WTC11 (cell line): ENCODE measurements around the gene SYNCRIP. TPM values are rescaled to one million over a fixed set of nuclear protein-coding genes. Genes with fewer than 3 reads are reported as not detected.

Experiments used
- AFF4 ChIP-seq: sonication (generic); formaldehyde crosslinking; IDR thresholded peaks from 2 replicates; pipeline ENCODE4 v1.8.1; 2023; ENCODE audit warnings: mild to moderate bottlenecking, missing genetic modification reagents, borderline replicate concordance
- CREB1 ChIP-seq: sonication (generic); formaldehyde crosslinking; IDR thresholded peaks from 2 replicates; pipeline ENCODE4 v1.8.0; 2023; ENCODE audit warnings: mild to moderate bottlenecking, missing genetic modification reagents
- ELF4 ChIP-seq: sonication (generic); formaldehyde crosslinking; IDR thresholded peaks from 2 replicates; pipeline ENCODE4 v1.8.1; 2022; ENCODE audit warnings: low read depth, mild to moderate bottlenecking, moderate library complexity, missing genetic modification reagents
- ESRRA ChIP-seq: sonication (generic); formaldehyde crosslinking; IDR thresholded peaks from 2 replicates; pipeline ENCODE4 v1.8.1; 2022; ENCODE audit warnings: mild to moderate bottlenecking, missing genetic modification reagents, borderline replicate concordance
- ETV6 ChIP-seq: sonication (generic); formaldehyde crosslinking; IDR thresholded peaks from 2 replicates; pipeline ENCODE4 v1.8.1; 2022; ENCODE audit warnings: mild to moderate bottlenecking, missing genetic modification reagents
- FOXJ3 ChIP-seq: sonication (generic); formaldehyde crosslinking; IDR thresholded peaks from 2 replicates; pipeline ENCODE4 v1.9.0; 2021; ENCODE audit warnings: missing genetic modification reagents, mild to moderate bottlenecking, borderline replicate concordance
- FOXK1 ChIP-seq: sonication (generic); formaldehyde crosslinking; IDR thresholded peaks from 2 replicates; pipeline ENCODE4 v1.8.0; 2022; ENCODE audit warnings: mild to moderate bottlenecking, moderate library complexity, missing genetic modification reagents
- FOXP1 ChIP-seq: sonication (generic); formaldehyde crosslinking; IDR thresholded peaks from 2 replicates; pipeline ENCODE4 v1.8.0; 2022; ENCODE audit warnings: missing genetic modification reagents, mild to moderate bottlenecking, moderate library complexity, borderline replicate concordance
- HMGXB4 ChIP-seq: sonication (generic); formaldehyde crosslinking; IDR thresholded peaks from 2 replicates; pipeline ENCODE4 v1.8.1; 2023; ENCODE audit warnings: mild to moderate bottlenecking, moderate library complexity, missing genetic modification reagents
- JAZF1 ChIP-seq: fragments of 250-450 bp; sonication (Bioruptor Pico); IDR thresholded peaks from 2 replicates; pipeline ENCODE4 v1.9.0; 2021; ENCODE audit warnings: moderate library complexity, mild to moderate bottlenecking, inconsistent platforms
- KAT7 ChIP-seq: sonication (generic); formaldehyde crosslinking; IDR thresholded peaks from 2 replicates; pipeline ENCODE4 v1.8.1; 2023; ENCODE audit warnings: missing genetic modification reagents, mild to moderate bottlenecking, borderline replicate concordance
- NFE2L1 ChIP-seq: sonication (generic); formaldehyde crosslinking; IDR thresholded peaks from 2 replicates; pipeline ENCODE4 v1.8.1; 2023; ENCODE audit warnings: missing genetic modification reagents
- NR3C1 ChIP-seq: sonication (generic); formaldehyde crosslinking; conservative IDR thresholded peaks from 2 replicates; pipeline ENCODE4 v1.8.1; 2023; ENCODE audit warnings: low read depth, mild to moderate bottlenecking, missing genetic modification reagents
- SMAD3 ChIP-seq: sonication (generic); formaldehyde crosslinking; IDR thresholded peaks from 2 replicates; pipeline ENCODE4 v1.8.0; 2022; ENCODE audit warnings: missing genetic modification reagents, mild to moderate bottlenecking, borderline replicate concordance
- SP1 ChIP-seq: sonication (generic); formaldehyde crosslinking; conservative IDR thresholded peaks from 2 replicates; pipeline ENCODE4 v1.8.1; 2022; ENCODE audit warnings: missing genetic modification reagents
- TP53 ChIP-seq: sonication (generic); formaldehyde crosslinking; IDR thresholded peaks from 2 replicates; pipeline ENCODE4 v1.8.1; 2023; ENCODE audit warnings: mild to moderate bottlenecking, missing genetic modification reagents
- ZNF232 ChIP-seq: sonication (generic); formaldehyde crosslinking; IDR thresholded peaks from 2 replicates; pipeline ENCODE4 v1.8.0; 2022; ENCODE audit warnings: mild to moderate bottlenecking, missing genetic modification reagents
- ZNF423 ChIP-seq: fragments of 250-450 bp; sonication (Bioruptor Pico); IDR thresholded peaks from 2 replicates; pipeline ENCODE4 v2.1.2; 2022; ENCODE audit warnings: mild to moderate bottlenecking, moderate library complexity
- total RNA-seq: library from RNA; stranded (reverse); gene quantifications from 3 replicates; pipeline ENCODE4 v1.2.3, GENCODE V29; 2021
- TF ChIP-seq, protein P1 (sequence below): sonication (generic); formaldehyde crosslinking; IDR thresholded peaks from 2 replicates; pipeline ENCODE4 v1.8.1; 2023; ENCODE audit warnings: mild to moderate bottlenecking, missing genetic modification reagents
- TF ChIP-seq, protein P2 (sequence below): sonication (generic); formaldehyde crosslinking; IDR thresholded peaks from 2 replicates; pipeline ENCODE4 v1.8.0; 2022; ENCODE audit warnings: mild to moderate bottlenecking, missing genetic modification reagents
- TF ChIP-seq, protein P3 (sequence below): sonication (generic); formaldehyde crosslinking; IDR thresholded peaks from 2 replicates; pipeline ENCODE4 v1.8.1; 2022; ENCODE audit warnings: low read depth, missing genetic modification reagents, borderline replicate concordance
- TF ChIP-seq, protein P4 (sequence below): fragments of 250-450 bp; sonication (Bioruptor Pico); IDR thresholded peaks from 2 replicates; pipeline ENCODE4 v2.1.2; 2022; ENCODE audit warnings: mild to moderate bottlenecking, moderate library complexity
- TF ChIP-seq, protein P5 (sequence below): fragments of 250-450 bp; sonication (Bioruptor Pico); IDR thresholded peaks from 2 replicates; pipeline ENCODE4 v1.9.0; 2021; ENCODE audit warnings: mild to moderate bottlenecking

SYNCRIP gene
- total RNA-seq, 1 experiment from 2014 or later: 150 TPM

- TF ChIP-seq, protein P1, sequence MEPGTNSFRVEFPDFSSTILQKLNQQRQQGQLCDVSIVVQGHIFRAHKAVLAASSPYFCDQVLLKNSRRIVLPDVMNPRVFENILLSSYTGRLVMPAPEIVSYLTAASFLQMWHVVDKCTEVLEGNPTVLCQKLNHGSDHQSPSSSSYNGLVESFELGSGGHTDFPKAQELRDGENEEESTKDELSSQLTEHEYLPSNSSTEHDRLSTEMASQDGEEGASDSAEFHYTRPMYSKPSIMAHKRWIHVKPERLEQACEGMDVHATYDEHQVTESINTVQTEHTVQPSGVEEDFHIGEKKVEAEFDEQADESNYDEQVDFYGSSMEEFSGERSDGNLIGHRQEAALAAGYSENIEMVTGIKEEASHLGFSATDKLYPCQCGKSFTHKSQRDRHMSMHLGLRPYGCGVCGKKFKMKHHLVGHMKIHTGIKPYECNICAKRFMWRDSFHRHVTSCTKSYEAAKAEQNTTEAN (CRISPR knock-in tag): 0 out of 2 replicates have a peak, but pooled peaks have one; percentile 7
- peak; percentile 13; the same call in 1 of the 2 replicates for TF ChIP-seq ESRRA (CRISPR knock-in tag)
- peak; percentile 70; the same call in 1 of the 2 replicates for TF ChIP-seq AFF4 (CRISPR knock-in tag)
- peak; percentile 41; the same call in 1 of the 2 replicates for TF ChIP-seq ZNF423 (CRISPR knock-in tag)
- TF ChIP-seq ETV6 (CRISPR knock-in tag): no peak; the same call in 1 of the 2 replicates
- peak; percentile 80; the same call in 1 of the 2 replicates for TF ChIP-seq FOXP1
- peak; percentile 91 for TF ChIP-seq TP53
- TF ChIP-seq FOXK1 (CRISPR knock-in tag): peak; percentile 57; the same call in 1 of the 2 replicates
- TF ChIP-seq, protein P2, sequence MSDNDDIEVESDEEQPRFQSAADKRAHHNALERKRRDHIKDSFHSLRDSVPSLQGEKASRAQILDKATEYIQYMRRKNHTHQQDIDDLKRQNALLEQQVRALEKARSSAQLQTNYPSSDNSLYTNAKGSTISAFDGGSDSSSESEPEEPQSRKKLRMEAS (CRISPR knock-in tag): peak; percentile 89
- TF ChIP-seq CREB1 (CRISPR knock-in tag): no peak; the same call in 1 of the 2 replicates
- peak; percentile 90 for TF ChIP-seq HMGXB4 (CRISPR knock-in tag)
- TF ChIP-seq, protein P3, sequence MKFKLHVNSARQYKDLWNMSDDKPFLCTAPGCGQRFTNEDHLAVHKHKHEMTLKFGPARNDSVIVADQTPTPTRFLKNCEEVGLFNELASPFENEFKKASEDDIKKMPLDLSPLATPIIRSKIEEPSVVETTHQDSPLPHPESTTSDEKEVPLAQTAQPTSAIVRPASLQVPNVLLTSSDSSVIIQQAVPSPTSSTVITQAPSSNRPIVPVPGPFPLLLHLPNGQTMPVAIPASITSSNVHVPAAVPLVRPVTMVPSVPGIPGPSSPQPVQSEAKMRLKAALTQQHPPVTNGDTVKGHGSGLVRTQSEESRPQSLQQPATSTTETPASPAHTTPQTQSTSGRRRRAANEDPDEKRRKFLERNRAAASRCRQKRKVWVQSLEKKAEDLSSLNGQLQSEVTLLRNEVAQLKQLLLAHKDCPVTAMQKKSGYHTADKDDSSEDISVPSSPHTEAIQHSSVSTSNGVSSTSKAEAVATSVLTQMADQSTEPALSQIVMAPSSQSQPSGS (CRISPR knock-in tag): no peak
- TF ChIP-seq KAT7 (CRISPR knock-in tag): no peak; the same call in 1 of the 2 replicates
- TF ChIP-seq, protein P4, sequence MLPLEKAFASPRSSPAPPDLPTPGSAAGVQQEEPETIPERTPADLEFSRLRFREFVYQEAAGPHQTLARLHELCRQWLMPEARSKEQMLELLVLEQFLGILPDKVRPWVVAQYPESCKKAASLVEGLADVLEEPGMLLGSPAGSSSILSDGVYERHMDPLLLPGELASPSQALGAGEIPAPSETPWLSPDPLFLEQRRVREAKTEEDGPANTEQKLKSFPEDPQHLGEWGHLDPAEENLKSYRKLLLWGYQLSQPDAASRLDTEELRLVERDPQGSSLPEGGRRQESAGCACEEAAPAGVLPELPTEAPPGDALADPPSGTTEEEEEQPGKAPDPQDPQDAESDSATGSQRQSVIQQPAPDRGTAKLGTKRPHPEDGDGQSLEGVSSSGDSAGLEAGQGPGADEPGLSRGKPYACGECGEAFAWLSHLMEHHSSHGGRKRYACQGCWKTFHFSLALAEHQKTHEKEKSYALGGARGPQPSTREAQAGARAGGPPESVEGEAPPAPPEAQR (CRISPR knock-in tag): no peak
- TF ChIP-seq ELF4 (CRISPR knock-in tag): 0 out of 2 replicates have a peak, but pooled peaks have one; percentile 73
- TF ChIP-seq, protein P5, sequence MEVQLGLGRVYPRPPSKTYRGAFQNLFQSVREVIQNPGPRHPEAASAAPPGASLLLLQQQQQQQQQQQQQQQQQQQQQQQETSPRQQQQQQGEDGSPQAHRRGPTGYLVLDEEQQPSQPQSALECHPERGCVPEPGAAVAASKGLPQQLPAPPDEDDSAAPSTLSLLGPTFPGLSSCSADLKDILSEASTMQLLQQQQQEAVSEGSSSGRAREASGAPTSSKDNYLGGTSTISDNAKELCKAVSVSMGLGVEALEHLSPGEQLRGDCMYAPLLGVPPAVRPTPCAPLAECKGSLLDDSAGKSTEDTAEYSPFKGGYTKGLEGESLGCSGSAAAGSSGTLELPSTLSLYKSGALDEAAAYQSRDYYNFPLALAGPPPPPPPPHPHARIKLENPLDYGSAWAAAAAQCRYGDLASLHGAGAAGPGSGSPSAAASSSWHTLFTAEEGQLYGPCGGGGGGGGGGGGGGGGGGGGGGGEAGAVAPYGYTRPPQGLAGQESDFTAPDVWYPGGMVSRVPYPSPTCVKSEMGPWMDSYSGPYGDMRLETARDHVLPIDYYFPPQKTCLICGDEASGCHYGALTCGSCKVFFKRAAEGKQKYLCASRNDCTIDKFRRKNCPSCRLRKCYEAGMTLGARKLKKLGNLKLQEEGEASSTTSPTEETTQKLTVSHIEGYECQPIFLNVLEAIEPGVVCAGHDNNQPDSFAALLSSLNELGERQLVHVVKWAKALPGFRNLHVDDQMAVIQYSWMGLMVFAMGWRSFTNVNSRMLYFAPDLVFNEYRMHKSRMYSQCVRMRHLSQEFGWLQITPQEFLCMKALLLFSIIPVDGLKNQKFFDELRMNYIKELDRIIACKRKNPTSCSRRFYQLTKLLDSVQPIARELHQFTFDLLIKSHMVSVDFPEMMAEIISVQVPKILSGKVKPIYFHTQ (CRISPR knock-in tag): peak; percentile 93; the same call in 1 of the 2 replicates
- peak; percentile 88 for TF ChIP-seq ZNF232 (CRISPR knock-in tag)
- peak; percentile 59; the same call in 1 of the 2 replicates for TF ChIP-seq JAZF1
- TF ChIP-seq SP1 (CRISPR knock-in tag): peak; percentile 84
- TF ChIP-seq NR3C1 (CRISPR knock-in tag): peak; percentile 94; the same call in 1 of the 2 replicates
- peak; percentile 52 for TF ChIP-seq NFE2L1 (CRISPR knock-in tag)
- TF ChIP-seq FOXJ3 (CRISPR knock-in tag): no peak
- TF ChIP-seq SMAD3: peak; percentile 94
These were observed 36.1 kb upstream of the SYNCRIP start (continued) for GRCh38 chr6:85678602-85679444.
